ENCODE measurements around the gene SECTM1. TPM values are rescaled to one million over a fixed set of nuclear protein-coding genes. Genes with fewer than 3 reads are reported as not detected.

Gene SECTM1
- total RNA-seq, 2 donors from 2014 or later, result 29.1 to 76.3 TPM

DNA sequence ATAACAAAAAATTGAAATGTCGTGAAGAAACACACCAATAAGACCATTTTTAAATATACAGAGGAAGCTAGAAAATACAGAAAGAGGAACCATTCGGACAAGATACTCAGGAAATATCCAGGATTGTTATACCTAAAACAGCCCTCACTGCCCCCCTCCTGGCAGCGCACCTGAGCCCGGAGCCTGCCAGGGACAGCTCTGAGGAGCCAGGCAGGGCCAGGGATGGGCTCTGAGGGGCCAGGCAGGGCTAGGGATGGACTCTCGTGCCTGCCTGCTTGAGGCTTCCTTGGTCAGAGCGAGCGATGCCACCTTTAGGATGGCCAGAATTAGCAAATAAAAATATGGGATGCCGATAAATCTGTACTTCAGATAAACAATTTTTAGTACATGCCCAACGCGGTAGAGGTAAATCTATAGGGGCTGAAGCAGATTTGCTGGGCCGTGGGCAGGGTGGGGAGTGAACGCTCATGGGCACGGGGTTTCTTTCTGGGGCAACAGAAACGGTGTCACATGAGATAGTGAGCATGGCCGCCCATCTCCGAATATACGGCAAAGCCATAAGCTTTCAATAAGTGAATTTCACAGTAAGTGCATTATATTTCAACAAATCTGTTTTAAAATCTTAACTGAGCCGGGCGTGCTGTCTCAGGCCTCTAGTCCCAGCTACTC lies 41.9 kb downstream of the SECTM1 start:
- Histone ChIP-seq H3K9me3 (no peaks in the 10 kb centered on the region), H3K36me3 (no peaks in the 10 kb centered on the region), H3K9ac (ENCODE audit: low read depth in 2 of 2, low read length in 2 of 2) (peak overlapping the region; percentile 95), H3K4me3 (peak overlapping the region; percentile 85), H3K4me1 (peaks cover 12% of the 10 kb centered on the region), H3K27ac (peak overlapping the region; percentile 87), H3K27me3 (no peaks in the 10 kb centered on the region)
- no peak for DNase-seq
- TF ChIP-seq, protein P1, sequence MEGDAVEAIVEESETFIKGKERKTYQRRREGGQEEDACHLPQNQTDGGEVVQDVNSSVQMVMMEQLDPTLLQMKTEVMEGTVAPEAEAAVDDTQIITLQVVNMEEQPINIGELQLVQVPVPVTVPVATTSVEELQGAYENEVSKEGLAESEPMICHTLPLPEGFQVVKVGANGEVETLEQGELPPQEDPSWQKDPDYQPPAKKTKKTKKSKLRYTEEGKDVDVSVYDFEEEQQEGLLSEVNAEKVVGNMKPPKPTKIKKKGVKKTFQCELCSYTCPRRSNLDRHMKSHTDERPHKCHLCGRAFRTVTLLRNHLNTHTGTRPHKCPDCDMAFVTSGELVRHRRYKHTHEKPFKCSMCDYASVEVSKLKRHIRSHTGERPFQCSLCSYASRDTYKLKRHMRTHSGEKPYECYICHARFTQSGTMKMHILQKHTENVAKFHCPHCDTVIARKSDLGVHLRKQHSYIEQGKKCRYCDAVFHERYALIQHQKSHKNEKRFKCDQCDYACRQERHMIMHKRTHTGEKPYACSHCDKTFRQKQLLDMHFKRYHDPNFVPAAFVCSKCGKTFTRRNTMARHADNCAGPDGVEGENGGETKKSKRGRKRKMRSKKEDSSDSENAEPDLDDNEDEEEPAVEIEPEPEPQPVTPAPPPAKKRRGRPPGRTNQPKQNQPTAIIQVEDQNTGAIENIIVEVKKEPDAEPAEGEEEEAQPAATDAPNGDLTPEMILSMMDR (IDR thresholded peaks at IDR 0.05), result no peak
- intact Hi-C loops (cut with DNase I), result no loop called here

DNA sequence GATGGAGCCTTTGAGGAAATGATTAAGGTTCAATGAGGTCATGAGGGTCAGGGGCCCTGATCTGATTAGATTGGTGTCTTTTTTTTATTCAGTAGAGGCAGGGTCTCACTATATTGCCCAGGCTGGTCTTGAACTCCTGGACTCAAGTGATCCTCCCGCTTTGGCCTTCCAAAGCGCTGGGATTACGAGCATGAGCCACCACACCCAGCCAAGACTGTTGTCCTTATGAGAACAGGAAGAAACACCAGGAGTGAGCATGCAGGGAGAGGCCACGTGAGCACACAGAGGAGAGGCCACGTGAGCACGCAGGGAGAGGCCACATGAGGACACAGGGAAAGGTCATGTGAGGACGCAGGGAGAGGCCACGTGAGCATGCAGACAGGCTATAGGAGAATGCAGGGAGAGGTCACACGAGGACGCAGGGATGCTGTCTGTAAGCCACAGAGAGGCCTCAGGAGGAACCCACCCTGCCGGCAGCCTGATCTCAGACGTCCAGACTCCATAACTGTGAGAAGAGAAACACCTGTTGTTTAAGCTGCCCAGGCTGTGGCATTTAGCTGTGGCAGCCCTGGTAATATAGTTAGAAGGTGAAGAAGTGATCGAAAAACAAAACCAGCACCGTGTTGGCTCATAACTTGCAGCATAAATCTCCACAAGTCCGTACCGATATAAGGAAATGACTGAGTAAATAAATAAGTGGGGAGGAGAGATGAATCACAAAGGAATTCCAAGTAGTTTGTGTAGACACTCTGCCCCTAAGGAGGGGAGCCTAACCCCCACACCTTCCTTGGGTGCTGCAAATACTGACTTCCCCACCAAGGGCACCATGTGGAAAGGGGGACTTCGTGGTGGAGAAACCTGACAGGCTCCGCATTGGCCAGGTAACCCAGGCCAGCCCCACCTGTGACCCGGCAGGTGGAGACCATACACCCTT lies 45.4 kb downstream of the SECTM1 start:
- Histone ChIP-seq H3K4me1 (peaks cover 7% of the 10 kb centered on the region), H3K27ac (peak overlapping the region; percentile 70), H3K27me3 (no peaks in the 10 kb centered on the region), H3K9ac (ENCODE audit: low read depth in 2 of 2, low read length in 2 of 2) (peak overlapping the region in 1 of 2 donors; percentile 78), H3K9me3 (no peaks in the 10 kb centered on the region), H3K4me3 (no peak overlapping the region), H3K36me3 (no peaks in the 10 kb centered on the region)
- TF ChIP-seq, protein P1 (IDR thresholded peaks at IDR 0.05), result no peak
- DNase-seq, result peak; percentile 95
- intact Hi-C loops (cut with DNase I), result no loop called here

DNA sequence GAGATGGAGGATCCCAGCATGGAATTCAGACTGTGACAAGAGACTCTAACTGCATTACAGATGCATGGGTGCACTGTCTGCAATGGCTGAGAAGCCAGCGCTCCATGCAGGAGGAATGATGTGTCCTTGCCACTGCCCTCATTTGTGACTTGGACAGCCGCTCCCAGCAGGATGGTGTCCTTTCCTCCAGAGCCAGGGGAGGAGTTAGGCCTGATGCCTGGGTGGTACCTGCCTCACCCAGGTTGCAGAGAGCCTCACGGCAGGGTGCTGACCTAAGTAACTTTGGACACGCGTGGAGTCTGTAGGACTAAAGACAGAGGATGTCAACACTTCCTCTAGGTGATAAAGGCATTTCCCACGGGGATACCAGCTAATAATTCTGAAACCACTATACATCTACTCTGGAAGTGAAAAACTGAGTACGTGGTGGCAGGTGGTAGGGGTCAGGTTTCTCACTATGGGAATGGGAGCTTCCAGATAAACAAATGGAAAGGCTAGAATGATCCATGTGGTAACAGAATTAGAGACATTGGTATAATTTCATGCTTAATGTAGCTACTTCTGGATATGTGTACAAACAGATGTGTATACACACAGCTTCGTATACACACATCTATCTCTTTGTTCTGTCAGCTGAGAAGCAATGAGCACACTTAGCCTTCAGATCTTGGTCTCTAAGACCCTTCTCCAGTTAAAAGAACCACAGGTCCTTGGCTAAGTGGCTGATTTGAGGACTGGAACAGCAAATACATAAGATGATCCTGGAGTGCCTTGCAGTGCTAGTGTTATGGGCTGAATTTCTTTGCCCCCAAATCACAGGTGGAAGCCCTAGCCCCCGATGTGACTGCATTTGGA lies 46.3 kb downstream of the SECTM1 start:
- H3K9me3 ChIP-seq, result no peaks in the 10 kb centered on the region
- peak overlapping the region; percentile 70 for H3K27ac ChIP-seq
- H3K4me1 ChIP-seq, result peaks cover 7% of the 10 kb centered on the region
- TF ChIP-seq, protein P1 (IDR thresholded peaks at IDR 0.05), result no peak
- H3K36me3 ChIP-seq, result no peaks in the 10 kb centered on the region
- no peak overlapping the region for H3K4me3 ChIP-seq
- H3K9ac ChIP-seq (ENCODE audit: low read depth in 2 of 2, low read length in 2 of 2), result peak overlapping the region in 1 of 2 donors; percentile 13
- H3K27me3 ChIP-seq, result no peaks in the 10 kb centered on the region
- intact Hi-C loops (cut with DNase I), result no loop called here
- DNase-seq, result no peak

GRCh38 chr17:82285141-82285540 lies 48.4 kb downstream of the SECTM1 start:
- no peak overlapping the region for H3K9ac ChIP-seq (ENCODE audit: low read depth in 2 of 2, low read length in 2 of 2)
- intact Hi-C loops (cut with DNase I), result no loop called here

More at GRCh38 chr17:82285141-82285540, 48.4 kb downstream of the SECTM1 start:
- no peaks in the 10 kb centered on the region for H3K27me3 ChIP-seq
- H3K4me1 ChIP-seq, result peaks cover 7% of the 10 kb centered on the region
- no peak overlapping the region for H3K4me3 ChIP-seq
- DNase-seq, result no peak
- no peaks in the 10 kb centered on the region for H3K9me3 ChIP-seq
- TF ChIP-seq, protein P1 (IDR thresholded peaks at IDR 0.05), result no peak
- H3K36me3 ChIP-seq, result no peaks in the 10 kb centered on the region
- H3K27ac ChIP-seq, result no peak overlapping the region

Data from colonic mucosa (tissue), 4 donors.